A549 (cell line): ENCODE data around the gene COPA.

ENCODE experiments used
- BHLHE40 ChIP-seq: IDR thresholded peaks from 2 replicates; pipeline ENCODE4 v1.6.1; 2012; ENCODE audit warnings: low read depth, low read length, inconsistent platforms
- FOSL2 ChIP-seq, 2 experiments: fragments of 450-650 bp in 1 of 2; fragments of >200 bp in 1 of 2; sonication (Bioruptor Twin) in 1 of 2; formaldehyde crosslinking; IDR thresholded peaks; 2 replicates each; pipeline versions ENCODE4 v1.5.0 to v1.6.1; 2016 to 2020; ENCODE audit warnings: mild to moderate bottlenecking in 1 of 2, moderate library complexity in 1 of 2
- POLR2A ChIP-seq: IDR thresholded peaks from 2 replicates; pipeline ENCODE4 v1.6.1; 2012; ENCODE audit warnings: mild to moderate bottlenecking, low read length
- RFX5 ChIP-seq: fragments of 450-650 bp; IDR thresholded peaks from 2 replicates; pipeline ENCODE4 v1.7.1; 2014; ENCODE audit warnings: antibody characterized with exemption, mild to moderate bottlenecking, moderate library complexity
- SMC3 ChIP-seq: fragments of >200 bp; sonication (Bioruptor Twin); formaldehyde crosslinking; IDR thresholded peaks from 3 replicates; pipeline ENCODE4 v1.6.1; 2018; ENCODE audit warnings: inconsistent platforms
- SREBF2 ChIP-seq: fragments of 450-650 bp; IDR thresholded peaks from 2 replicates; pipeline ENCODE4 v1.6.1; 2014; ENCODE audit warnings: mild to moderate bottlenecking, moderate library complexity
- TF ChIP-seq, protein P1 (sequence below): fragments of >200 bp; sonication (Bioruptor Twin); formaldehyde crosslinking; IDR thresholded peaks from 3 replicates; pipeline ENCODE4 v1.5.1; 2016

DNA sequence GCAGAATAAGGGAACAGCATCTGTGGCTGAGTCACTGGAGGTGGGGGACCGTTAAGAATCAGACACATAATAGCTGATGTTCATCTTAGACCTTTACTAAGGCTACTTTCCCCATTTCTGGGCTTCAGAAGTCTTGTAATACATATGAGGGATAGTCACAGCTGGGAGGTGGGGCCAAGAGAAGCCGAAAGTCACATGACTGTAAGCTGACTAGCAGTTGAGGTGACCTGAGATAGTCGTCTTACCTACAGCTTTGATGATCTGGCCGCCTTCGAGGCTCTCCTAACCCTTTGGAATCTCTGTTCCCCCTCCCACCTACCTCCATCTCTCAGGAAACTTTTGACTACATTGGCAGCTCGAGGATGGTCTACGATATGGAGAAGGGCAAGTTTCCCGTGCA is 9.5 kb upstream of the COPA start:
- TF ChIP-seq SMC3 (no peak), FOSL2 (IDR thresholded peaks at IDR 0.05) (no peak), FOSL2 (CRISPR knock-in tag; IDR thresholded peaks at IDR 0.05) (no peak), POLR2A (no peak), RFX5 (no peak), SREBF2 (no peak), BHLHE40 (no peak)
- TF ChIP-seq, protein P1, sequence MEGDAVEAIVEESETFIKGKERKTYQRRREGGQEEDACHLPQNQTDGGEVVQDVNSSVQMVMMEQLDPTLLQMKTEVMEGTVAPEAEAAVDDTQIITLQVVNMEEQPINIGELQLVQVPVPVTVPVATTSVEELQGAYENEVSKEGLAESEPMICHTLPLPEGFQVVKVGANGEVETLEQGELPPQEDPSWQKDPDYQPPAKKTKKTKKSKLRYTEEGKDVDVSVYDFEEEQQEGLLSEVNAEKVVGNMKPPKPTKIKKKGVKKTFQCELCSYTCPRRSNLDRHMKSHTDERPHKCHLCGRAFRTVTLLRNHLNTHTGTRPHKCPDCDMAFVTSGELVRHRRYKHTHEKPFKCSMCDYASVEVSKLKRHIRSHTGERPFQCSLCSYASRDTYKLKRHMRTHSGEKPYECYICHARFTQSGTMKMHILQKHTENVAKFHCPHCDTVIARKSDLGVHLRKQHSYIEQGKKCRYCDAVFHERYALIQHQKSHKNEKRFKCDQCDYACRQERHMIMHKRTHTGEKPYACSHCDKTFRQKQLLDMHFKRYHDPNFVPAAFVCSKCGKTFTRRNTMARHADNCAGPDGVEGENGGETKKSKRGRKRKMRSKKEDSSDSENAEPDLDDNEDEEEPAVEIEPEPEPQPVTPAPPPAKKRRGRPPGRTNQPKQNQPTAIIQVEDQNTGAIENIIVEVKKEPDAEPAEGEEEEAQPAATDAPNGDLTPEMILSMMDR = no peak
